Suprapubic skin (tissue), 4 donors: ENCODE data around the gene C10orf105. TPM values are rescaled to one million over a fixed set of nuclear protein-coding genes. Genes with fewer than 3 reads are reported as not detected.

Experiments
- DNase-seq, 2 donors: peaks; one replicate each; pipeline ENCODE4 v3.0.0-alpha.2; 2019; ENCODE audit warnings: low spot score in 2 of 2
- H3K27ac ChIP-seq: fragments of 200-600 bp; sonication (generic); one replicate; pipeline ENCODE4 v1.5.1; 2019
- H3K27me3 ChIP-seq: fragments of 200-600 bp; sonication (generic); one replicate; pipeline ENCODE4 v1.5.1; 2019
- H3K36me3 ChIP-seq: fragments of 200-600 bp; sonication (generic); one replicate; pipeline ENCODE4 v1.5.1; 2019
- H3K4me1 ChIP-seq: fragments of 200-600 bp; sonication (generic); one replicate; pipeline ENCODE4 v1.5.1; 2019
- H3K4me3 ChIP-seq: fragments of 200-600 bp; sonication (generic); one replicate; pipeline ENCODE4 v1.5.1; 2019; ENCODE audit warnings: mild to moderate bottlenecking
- H3K9me3 ChIP-seq: fragments of 200-600 bp; sonication (generic); one replicate; pipeline ENCODE4 v1.5.1; 2019
- CTCF ChIP-seq, 2 donors: fragments of 200-600 bp in 1 of 2; fragments of 450-650 bp in 1 of 2; sonication (generic) in 1 of 2; IDR thresholded peaks; one replicate each; pipeline ENCODE4 v1.5.1; 2016 to 2019; ENCODE audit warnings: antibody characterized with exemption in 2 of 2, mild to moderate bottlenecking in 1 of 2, moderate library complexity in 1 of 2
- EP300 ChIP-seq: sonication (generic); formaldehyde crosslinking; IDR thresholded peaks from one replicate; pipeline ENCODE4 v1.6.1; 2017; ENCODE audit warnings: antibody characterized with exemption
- POLR2A ChIP-seq, 2 donors: fragments of 450-650 bp; IDR thresholded peaks; one replicate each; pipeline ENCODE4 v1.6.1; 2017; ENCODE audit warnings: antibody characterized with exemption in 2 of 2, mild to moderate bottlenecking in 2 of 2, moderate library complexity in 2 of 2
- POLR2AphosphoS5 ChIP-seq, 3 donors: sonication (generic); formaldehyde crosslinking; IDR thresholded peaks; one replicate each; pipeline ENCODE4 v1.6.1; 2017; ENCODE audit warnings: antibody characterized with exemption in 3 of 3
- WGBS: methylation state at CpG from one replicate; pipeline ENCODE4 v1.1.5; 2018; 5-methylcytosine and 5-hydroxymethylcytosine counted together
- total RNA-seq, 4 donors: library from RNA; depleted of rRNA; stranded (reverse); fragments of >200 nt; gene quantifications; one replicate each; pipeline ENCODE4 v1.1.0, GENCODE V29; 2016

C10orf105 gene
- total RNA-seq, 4 donors from 2014 or later: 0.17 to 0.48 TPM; not detected in 2

DNA sequence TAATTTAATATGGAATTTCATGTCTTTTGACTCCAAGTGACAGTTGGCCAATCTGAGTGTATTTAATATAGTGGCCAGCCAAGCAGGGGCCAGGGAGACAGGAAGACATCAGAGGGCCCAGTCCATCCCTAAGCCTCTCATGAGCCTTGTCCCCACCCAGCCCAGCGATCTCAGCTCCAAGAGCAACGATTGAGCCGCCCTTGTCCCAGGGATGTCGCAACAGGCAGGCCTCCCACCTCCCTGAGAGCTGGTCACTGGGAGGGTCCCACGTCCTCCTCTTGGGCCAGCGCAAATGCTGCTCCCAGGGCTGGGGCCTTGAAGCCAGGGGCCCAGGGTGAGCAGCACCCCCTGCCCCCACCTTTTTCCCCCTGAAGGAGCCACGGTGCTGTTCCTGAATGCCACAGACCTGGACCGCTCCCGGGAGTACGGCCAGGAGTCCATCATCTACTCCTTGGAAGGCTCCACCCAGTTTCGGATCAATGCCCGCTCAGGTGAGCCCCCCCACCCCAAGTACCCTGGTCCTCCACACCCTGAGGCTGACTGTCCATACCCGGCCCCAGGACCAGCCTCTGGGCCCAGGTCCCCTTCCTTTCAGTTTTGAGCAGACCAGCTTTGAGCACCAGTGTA lies 29.4 kb downstream of the C10orf105 start:
- Histone ChIP-seq H3K36me3 (no peaks in the 10 kb centered on the region), H3K9me3 (no peaks in the 10 kb centered on the region), H3K4me1 (peaks cover 15% of the 10 kb centered on the region), H3K4me3 (no peak overlapping the region), H3K27me3 (no peaks in the 10 kb centered on the region), H3K27ac (no peak overlapping the region)
- TF ChIP-seq CTCF (IDR thresholded peaks at IDR 0.05) (no peak), POLR2A (IDR thresholded peaks at IDR 0.05) (no peak), POLR2AphosphoS5 (IDR thresholded peaks at IDR 0.05) (no peak), EP300 (no peak)
- DNase-seq: no peak
- WGBS: 92% methylated on average over 13 of the region's 13 CpGs

GRCh38 chr10:71688256-71688655 lies 31.3 kb downstream of the C10orf105 start:
- no peak overlapping the region for H3K27ac ChIP-seq
- no peaks in the 10 kb centered on the region for H3K4me1 ChIP-seq
- TF ChIP-seq POLR2AphosphoS5 (IDR thresholded peaks at IDR 0.05) (no peak), POLR2A (IDR thresholded peaks at IDR 0.05) (no peak), CTCF (IDR thresholded peaks at IDR 0.05) (no peak), EP300 (no peak)
- H3K9me3 ChIP-seq: no peaks in the 10 kb centered on the region
- no peak for DNase-seq
- WGBS: 95% methylated on average over 3 of the region's 3 CpGs
- no peaks in the 10 kb centered on the region for H3K36me3 ChIP-seq
- no peaks in the 10 kb centered on the region for H3K27me3 ChIP-seq
- no peak overlapping the region for H3K4me3 ChIP-seq

DNA sequence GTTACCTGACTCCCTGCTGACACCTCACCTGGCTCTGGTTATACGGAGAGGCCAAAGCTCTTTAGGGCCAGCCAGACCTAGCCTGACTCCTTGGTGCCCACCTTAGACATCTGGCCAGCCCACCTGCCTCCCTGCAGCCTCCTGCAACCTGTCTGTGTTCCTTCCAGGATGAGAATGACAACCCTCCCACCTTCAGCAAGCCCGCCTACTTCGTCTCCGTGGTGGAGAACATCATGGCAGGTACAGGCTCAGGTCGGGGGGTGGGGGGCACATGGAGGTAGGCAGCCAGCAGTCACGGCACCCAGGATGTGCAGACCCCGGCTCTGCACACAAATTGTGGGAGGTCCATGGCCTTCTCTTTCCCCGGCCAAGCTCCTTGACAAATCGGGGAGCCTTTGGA lies 32.1 kb downstream of the C10orf105 start:
- no peak overlapping the region for H3K27ac ChIP-seq
- DNase-seq: no peak
- H3K27me3 ChIP-seq: no peaks in the 10 kb centered on the region
- H3K4me1 ChIP-seq: no peaks in the 10 kb centered on the region
- H3K36me3 ChIP-seq: no peaks in the 10 kb centered on the region
- no peaks in the 10 kb centered on the region for H3K9me3 ChIP-seq
- 90% methylated on average over 7 of the region's 9 CpGs for WGBS
- TF ChIP-seq CTCF (IDR thresholded peaks at IDR 0.05) (no peak), POLR2A (IDR thresholded peaks at IDR 0.05) (no peak), EP300 (no peak), POLR2AphosphoS5 (IDR thresholded peaks at IDR 0.05) (no peak)
- H3K4me3 ChIP-seq: no peak overlapping the region

- Histone ChIP-seq H3K36me3 (no peaks in the 10 kb centered on the region), H3K9me3 (no peaks in the 10 kb centered on the region), H3K4me3 (no peak overlapping the region), H3K27me3 (no peaks in the 10 kb centered on the region), H3K4me1 (no peaks in the 10 kb centered on the region), H3K27ac (no peak overlapping the region)
- 69% methylated on average over 5 of the region's 5 CpGs for WGBS
- DNase-seq: no peak
- no peak for TF ChIP-seq POLR2A (IDR thresholded peaks at IDR 0.05)
- TF ChIP-seq CTCF (IDR thresholded peaks at IDR 0.05): no peak
- no peak for TF ChIP-seq POLR2AphosphoS5 (IDR thresholded peaks at IDR 0.05)
- no peak for TF ChIP-seq EP300
Measured at GRCh38 chr10:71687077-71687476, 32.5 kb downstream of the C10orf105 start.

- Histone ChIP-seq H3K27ac (no peak overlapping the region), H3K4me1 (no peaks in the 10 kb centered on the region), H3K9me3 (no peaks in the 10 kb centered on the region), H3K27me3 (no peaks in the 10 kb centered on the region), H3K36me3 (no peaks in the 10 kb centered on the region), H3K4me3 (no peak overlapping the region)
- TF ChIP-seq POLR2A (IDR thresholded peaks at IDR 0.05): no peak
- no peak for TF ChIP-seq CTCF (IDR thresholded peaks at IDR 0.05)
- TF ChIP-seq POLR2AphosphoS5 (IDR thresholded peaks at IDR 0.05): no peak
- no peak for TF ChIP-seq EP300
- WGBS: 72% methylated on average over 13 of the region's 13 CpGs
- no peak for DNase-seq
Measured at GRCh38 chr10:71685554-71686232, 33.9 kb downstream of the C10orf105 start.
